ENCODE measurements around the gene CYB561. TPM values are rescaled to one million over a fixed set of nuclear protein-coding genes. Genes with fewer than 3 reads are reported as not detected.
A peak's percentile ranks its signal among the peaks of the same experiment; 100 is the strongest.

Gene CYB561
- total RNA-seq, 1 donor from 2014 or later, result 8.1 TPM

- TF ChIP-seq CTCF (IDR thresholded peaks at IDR 0.05; ENCODE audit: insufficient read depth, low read depth, low read length) (no peak), EZH2 (IDR thresholded peaks at IDR 0.05; ENCODE audit: insufficient read depth, low read length) (no peak)
- DNase-seq (ENCODE audit: low read depth) (no peak), FAIRE-seq (no peak)
- Mint-ChIP-seq H3K4me3 (ENCODE audit: unreplicated experiment) (no peak overlapping the region), H3K9me3 (ENCODE audit: unreplicated experiment) (no peaks in the 10 kb centered on the region), H3K27me3 (ENCODE audit: low read depth, unreplicated experiment) (peaks cover 12% of the 10 kb centered on the region), H3K4me1 (ENCODE audit: low read depth, unreplicated experiment) (peaks cover 6% of the 10 kb centered on the region), H3K27ac (ENCODE audit: unreplicated experiment) (no peak overlapping the region), H3K36me3 (ENCODE audit: low read depth, unreplicated experiment) (no peaks in the 10 kb centered on the region)
- Histone ChIP-seq H3K27me3 (ENCODE audit: insufficient read depth, low read length) (no peaks in the 10 kb centered on the region), H3K9ac (ENCODE audit: low read length) (no peak overlapping the region), H4K20me1 (ENCODE audit: insufficient read depth, low read length) (no peaks in the 10 kb centered on the region), H2AFZ (ENCODE audit: low read depth, low read length) (no peak overlapping the region), H3K36me3 (ENCODE audit: insufficient read depth, low read length) (no peaks in the 10 kb centered on the region), H3K4me1 (ENCODE audit: insufficient read depth, low read length) (peaks cover 3% of the 10 kb centered on the region), H3K4me2 (ENCODE audit: low read length) (no peak overlapping the region), H3K9me3 (ENCODE audit: insufficient read depth, low read depth, low read length) (no peaks in the 10 kb centered on the region), H3K27ac (ENCODE audit: low read depth, low read length) (no peak overlapping the region), H3K4me3 (ENCODE audit: insufficient read depth, low read depth, low read length) (no peak overlapping the region), H3K79me2 (ENCODE audit: insufficient read depth, low read length) (no peaks in the 10 kb centered on the region)
These were observed 5.3 kb downstream of the CYB561 start for GRCh38 chr17:63440770-63441335.

GRCh38 chr17:63440127-63440769 lies 5.9 kb downstream of the CYB561 start:
- Mint-ChIP-seq H3K9me3 (ENCODE audit: unreplicated experiment) (no peaks in the 10 kb centered on the region), H3K36me3 (ENCODE audit: low read depth, unreplicated experiment) (no peaks in the 10 kb centered on the region), H3K27me3 (ENCODE audit: low read depth, unreplicated experiment) (peaks cover 12% of the 10 kb centered on the region), H3K27ac (ENCODE audit: unreplicated experiment) (no peak overlapping the region), H3K4me1 (ENCODE audit: low read depth, unreplicated experiment) (peaks cover 6% of the 10 kb centered on the region), H3K4me3 (ENCODE audit: unreplicated experiment) (no peak overlapping the region)
- Histone ChIP-seq H3K27me3 (ENCODE audit: insufficient read depth, low read length) (no peaks in the 10 kb centered on the region), H3K4me3 (ENCODE audit: insufficient read depth, low read depth, low read length) (no peak overlapping the region), H3K4me1 (ENCODE audit: insufficient read depth, low read length) (peaks cover 4% of the 10 kb centered on the region), H3K27ac (ENCODE audit: low read depth, low read length) (no peak overlapping the region), H3K9ac (ENCODE audit: low read length) (no peak overlapping the region), H3K36me3 (ENCODE audit: insufficient read depth, low read length) (no peaks in the 10 kb centered on the region), H2AFZ (ENCODE audit: low read depth, low read length) (no peak overlapping the region), H3K79me2 (ENCODE audit: insufficient read depth, low read length) (no peaks in the 10 kb centered on the region), H3K9me3 (ENCODE audit: insufficient read depth, low read depth, low read length) (no peaks in the 10 kb centered on the region), H3K4me2 (ENCODE audit: low read length) (peak overlapping the region; percentile 53), H4K20me1 (ENCODE audit: insufficient read depth, low read length) (no peaks in the 10 kb centered on the region)
- DNase-seq (ENCODE audit: low read depth) (no peak), FAIRE-seq (no peak)
- TF ChIP-seq CTCF (IDR thresholded peaks at IDR 0.05; ENCODE audit: insufficient read depth, low read depth, low read length), result no peak
- TF ChIP-seq EZH2 (IDR thresholded peaks at IDR 0.05; ENCODE audit: insufficient read depth, low read length), result no peak

GRCh38 chr17:63439687-63440086 lies 6.4 kb downstream of the CYB561 start:
- H3K4me1 Mint-ChIP-seq (ENCODE audit: low read depth, unreplicated experiment), result peaks cover 6% of the 10 kb centered on the region
- TF ChIP-seq CTCF (IDR thresholded peaks at IDR 0.05; ENCODE audit: insufficient read depth, low read depth, low read length), result no peak
- Histone ChIP-seq H3K9me3 (ENCODE audit: insufficient read depth, low read depth, low read length) (no peaks in the 10 kb centered on the region), H3K4me1 (ENCODE audit: insufficient read depth, low read length) (peaks cover 5% of the 10 kb centered on the region), H3K36me3 (ENCODE audit: insufficient read depth, low read length) (no peaks in the 10 kb centered on the region), H3K27ac (ENCODE audit: low read depth, low read length) (no peak overlapping the region), H3K27me3 (ENCODE audit: insufficient read depth, low read length) (no peaks in the 10 kb centered on the region), H3K79me2 (ENCODE audit: insufficient read depth, low read length) (no peaks in the 10 kb centered on the region), H3K9ac (ENCODE audit: low read length) (no peak overlapping the region), H2AFZ (ENCODE audit: low read depth, low read length) (no peak overlapping the region), H3K4me3 (ENCODE audit: insufficient read depth, low read depth, low read length) (no peak overlapping the region), H4K20me1 (ENCODE audit: insufficient read depth, low read length) (no peaks in the 10 kb centered on the region), H3K4me2 (ENCODE audit: low read length) (peak overlapping the region; percentile 53)
- H3K9me3 Mint-ChIP-seq (ENCODE audit: unreplicated experiment), result no peaks in the 10 kb centered on the region
- H3K36me3 Mint-ChIP-seq (ENCODE audit: low read depth, unreplicated experiment), result no peaks in the 10 kb centered on the region
- H3K4me3 Mint-ChIP-seq (ENCODE audit: unreplicated experiment), result no peak overlapping the region
- FAIRE-seq (peak; percentile 81), DNase-seq (ENCODE audit: low read depth) (peak; percentile 30)
- no peak overlapping the region for H3K27ac Mint-ChIP-seq (ENCODE audit: unreplicated experiment)
- H3K27me3 Mint-ChIP-seq (ENCODE audit: low read depth, unreplicated experiment), result peaks cover 8% of the 10 kb centered on the region
